IgD-negative memory B cell (primary cell): ENCODE measurements around the gene FKBP3. TPM values are rescaled to one million over a fixed set of nuclear protein-coding genes. Genes with fewer than 3 reads are reported as not detected.
"Not testable (repeated sequence)": the region's sequence is repeated elsewhere in the genome, so short reads cannot be mapped to it uniquely, and the experiment has no call there.

Experiments used
- H3K27ac Mint-ChIP-seq, 3 donors: one replicate each; pipeline ENCODE4 v1.8.0; 2020 to 2022; ENCODE audit warnings: mild to moderate bottlenecking in 3 of 3, mixed read lengths in 3 of 3, moderate library complexity in 1 of 3
- H3K27me3 Mint-ChIP-seq: one replicate; pipeline ENCODE4 v1.8.0; 2021; ENCODE audit warnings: mixed read lengths
- H3K36me3 Mint-ChIP-seq: one replicate; pipeline ENCODE4 v1.8.0; 2020; ENCODE audit warnings: mild to moderate bottlenecking, mixed read lengths
- H3K4me1 Mint-ChIP-seq, 3 donors: one replicate each; pipeline ENCODE4 v1.8.0; 2020 to 2022; ENCODE audit warnings: mixed read lengths in 3 of 3, mild to moderate bottlenecking in 1 of 3
- H3K4me3 Mint-ChIP-seq, 4 donors: one replicate each; pipeline ENCODE4 v1.8.0; 2020 to 2022; ENCODE audit warnings: mild to moderate bottlenecking in 4 of 4, mixed read lengths in 4 of 4, moderate library complexity in 3 of 4
- H3K9me3 Mint-ChIP-seq, 3 donors: one replicate each; pipeline ENCODE4 v1.8.0; 2020 to 2021; ENCODE audit warnings: mixed read lengths in 3 of 3, mild to moderate bottlenecking in 1 of 3
- polyA plus RNA-seq: library from polyadenylated mRNA; unstranded; fragments of 300-500 nt; fragmentation: Illumina TruSeq; gene quantifications from one replicate; pipeline ENCODE4 v1.2.3, GENCODE V29; 2021

FKBP3 gene
- polyA plus RNA-seq, 1 donor from 2014 or later, result 63.6 TPM

- Mint-ChIP-seq H3K27ac (peak overlapping the region; percentile 94 to 97 (median 97)), H3K4me1 (peaks cover 48 to 57% (median 51%) of the 10 kb centered on the region in 3 donors), H3K9me3 (no peaks in the 10 kb centered on the region), H3K27me3 (no peaks in the 10 kb centered on the region), H3K36me3 (peaks cover 3% of the 10 kb centered on the region), H3K4me3 (peak overlapping the region; percentile 93 to 99 (median 98))
These were observed 49.3 kb downstream of the FKBP3 start for GRCh38 chr14:45084946-45085346.

- Mint-ChIP-seq H3K36me3 (peaks cover 3% of the 10 kb centered on the region), H3K27me3 (no peaks in the 10 kb centered on the region), H3K27ac (peak within 1 kb of the TSS; percentile 94 to 97 (median 97)), H3K4me1 (peaks cover 41 to 49% (median 43%) of the 10 kb centered on the region in 3 donors), H3K4me3 (peak within 1 kb of the TSS; percentile 93 to 99 (median 98)), H3K9me3 (no peaks in the 10 kb centered on the region)
These were observed 50.1 kb downstream of the FKBP3 start, which contains the start of gene PRPF39 for GRCh38 chr14:45083976-45084722. PRPF39 (plus strand) TSS chr14:45084116; CDS start chr14:45095240, 11,124 bp downstream.

- peaks cover 3% of the 10 kb centered on the region for H3K36me3 Mint-ChIP-seq
- peak overlapping the region; percentile 93 to 99 (median 98) for H3K4me3 Mint-ChIP-seq
- H3K27me3 Mint-ChIP-seq, result no peaks in the 10 kb centered on the region
- peaks cover 35 to 43% (median 37%) of the 10 kb centered on the region in 3 donors for H3K4me1 Mint-ChIP-seq
- no peaks in the 10 kb centered on the region for H3K9me3 Mint-ChIP-seq
- peak overlapping the region; percentile 89 to 97 (median 97) for H3K27ac Mint-ChIP-seq
These were observed 50.7 kb downstream of the FKBP3 start for GRCh38 chr14:45083617-45083975.

DNA sequence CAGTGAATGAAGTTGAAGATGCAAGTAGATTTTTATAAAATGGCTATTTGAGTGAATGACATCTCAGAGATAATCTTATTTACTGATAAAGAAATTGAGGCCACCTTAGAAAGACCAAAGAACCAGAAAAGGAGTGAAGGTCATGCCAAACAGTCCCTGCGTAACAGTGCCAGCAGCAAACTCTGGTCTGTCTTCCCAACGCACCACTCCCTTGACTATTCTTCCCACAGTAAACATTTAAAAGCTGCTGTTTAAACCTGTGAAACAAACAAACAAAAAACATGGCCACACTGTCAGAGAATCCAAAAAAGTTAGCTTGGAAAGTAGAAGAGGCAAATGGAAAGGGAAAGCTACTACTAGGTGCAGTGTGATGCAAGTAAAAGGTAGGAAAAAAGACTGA lies 51.9 kb downstream of the FKBP3 start:
- Mint-ChIP-seq H3K4me1 (peaks cover 26 to 34% (median 29%) of the 10 kb centered on the region in 3 donors), H3K9me3 (no peaks in the 10 kb centered on the region), H3K36me3 (peaks cover 3% of the 10 kb centered on the region), H3K27me3 (no peaks in the 10 kb centered on the region), H3K27ac (peak overlapping the region in 2 of 3 donors; percentile 10 to 97), H3K4me3 (peak overlapping the region in 2 of 4 donors; percentile 12 to 72)

- peak overlapping the region in 1 of 3 donors; percentile 36 for H3K27ac Mint-ChIP-seq
- H3K36me3 Mint-ChIP-seq, H3K27me3 Mint-ChIP-seq, H3K9me3 Mint-ChIP-seq, H3K4me3 Mint-ChIP-seq: not testable (repeated sequence)
- peaks cover 16 to 21% (median 19%) of the 10 kb centered on the region in 3 donors for H3K4me1 Mint-ChIP-seq
These were observed 53.2 kb downstream of the FKBP3 start for GRCh38 chr14:45081096-45081495.

DNA sequence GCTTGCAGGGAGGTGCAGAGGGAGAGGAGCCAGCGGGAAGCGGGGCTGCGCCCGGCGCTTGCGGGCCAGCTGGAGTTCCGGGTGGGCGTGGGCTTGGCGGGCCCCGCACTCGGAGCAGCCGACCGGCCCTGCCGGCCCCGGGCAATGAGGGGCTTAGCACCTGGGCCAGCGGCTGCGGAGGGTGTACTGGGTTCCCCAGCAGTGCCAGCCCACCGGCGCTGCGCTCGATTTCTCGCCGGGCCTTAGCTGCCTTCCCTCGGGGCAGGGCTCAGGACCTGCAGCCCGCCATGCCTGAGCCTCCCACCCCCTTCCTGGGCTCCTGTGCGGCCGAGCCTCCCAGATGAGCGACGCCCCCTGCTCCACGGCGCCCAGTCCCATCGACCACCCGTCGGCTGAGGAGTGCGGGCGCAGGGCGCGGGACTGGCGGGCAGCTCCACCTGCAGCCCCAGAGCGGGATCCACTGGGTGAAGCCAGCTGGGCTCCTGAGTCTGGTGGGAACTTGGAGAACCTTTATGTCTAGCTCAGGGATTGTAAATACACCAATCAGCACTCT lies 53.8 kb downstream of the FKBP3 start:
- not testable (repeated sequence) for H3K27me3 Mint-ChIP-seq, H3K9me3 Mint-ChIP-seq, H3K36me3 Mint-ChIP-seq, H3K4me3 Mint-ChIP-seq, H3K27ac Mint-ChIP-seq
- H3K4me1 Mint-ChIP-seq, result peaks cover 13 to 17% (median 16%) of the 10 kb centered on the region in 3 donors

- Mint-ChIP-seq H3K27me3 (no peaks in the 10 kb centered on the region), H3K36me3 (no peaks in the 10 kb centered on the region), H3K27ac (no peak overlapping the region), H3K4me1 (peaks cover 0 to 7% (median 2%) of the 10 kb centered on the region in 3 donors), H3K9me3 (no peaks in the 10 kb centered on the region), H3K4me3 (peak overlapping the region in 1 of 4 donors; percentile 22)
These were observed 56.0 kb downstream of the FKBP3 start for GRCh38 chr14:45078323-45078722.

- Mint-ChIP-seq H3K4me3 (no peak overlapping the region), H3K4me1 (no peaks in the 10 kb centered on the region), H3K9me3 (no peaks in the 10 kb centered on the region), H3K27me3 (no peaks in the 10 kb centered on the region), H3K27ac (no peak overlapping the region), H3K36me3 (no peaks in the 10 kb centered on the region)
These were observed 60.9 kb downstream of the FKBP3 start for GRCh38 chr14:45073231-45073879.

GRCh38 chr14:45072126-45072525 lies 62.2 kb downstream of the FKBP3 start:
- H3K36me3 Mint-ChIP-seq, result no peaks in the 10 kb centered on the region
- no peaks in the 10 kb centered on the region for H3K27me3 Mint-ChIP-seq
- H3K27ac Mint-ChIP-seq, result no peak overlapping the region
- no peak overlapping the region for H3K4me3 Mint-ChIP-seq
- H3K9me3 Mint-ChIP-seq, result no peaks in the 10 kb centered on the region
- no peaks in the 10 kb centered on the region for H3K4me1 Mint-ChIP-seq

DNA sequence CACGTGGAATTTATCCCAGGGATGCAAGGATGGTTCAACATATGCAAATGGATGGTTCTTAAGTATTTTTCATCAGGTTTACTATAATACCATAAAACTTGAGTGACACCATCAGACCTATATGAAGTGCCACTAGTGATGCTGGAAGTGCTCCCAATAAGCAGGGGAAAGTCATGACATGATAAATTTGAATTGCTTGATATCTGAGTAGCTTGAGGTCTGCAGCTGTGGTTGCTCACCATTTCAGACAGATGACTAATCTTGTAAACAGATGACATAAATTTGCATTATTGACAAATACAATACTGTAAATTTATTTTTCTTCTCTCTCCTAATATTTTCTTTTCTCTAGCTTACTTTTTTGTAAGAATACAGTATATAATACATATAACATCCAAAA lies 64.1 kb downstream of the FKBP3 start:
- H3K4me1 Mint-ChIP-seq, result no peaks in the 10 kb centered on the region
- H3K4me3 Mint-ChIP-seq, result no peak overlapping the region
- H3K27me3 Mint-ChIP-seq, result no peaks in the 10 kb centered on the region
- no peak overlapping the region for H3K27ac Mint-ChIP-seq
- no peaks in the 10 kb centered on the region for H3K36me3 Mint-ChIP-seq
- no peaks in the 10 kb centered on the region for H3K9me3 Mint-ChIP-seq

DNA sequence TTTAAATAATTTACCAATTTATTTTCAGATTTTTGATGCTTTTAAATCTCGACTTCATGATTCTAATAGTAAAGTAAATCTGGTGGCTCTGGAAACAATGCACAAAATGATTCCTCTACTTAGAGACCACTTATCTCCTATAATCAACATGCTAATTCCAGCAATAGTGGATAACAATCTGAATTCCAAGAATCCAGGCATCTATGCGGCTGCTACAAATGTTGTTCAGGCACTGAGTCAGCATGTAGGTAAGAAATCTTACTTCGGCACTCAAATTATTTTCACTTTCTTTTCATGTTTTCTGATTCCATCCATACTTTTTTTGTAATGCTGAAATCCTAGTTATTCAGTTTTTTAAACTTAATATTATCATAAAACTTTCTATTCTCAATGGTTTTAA lies 65.9 kb downstream of the FKBP3 start:
- Mint-ChIP-seq H3K9me3 (no peaks in the 10 kb centered on the region), H3K27me3 (no peaks in the 10 kb centered on the region), H3K4me1 (peaks cover 0 to 2% (median 0%) of the 10 kb centered on the region in 3 donors), H3K4me3 (no peak overlapping the region), H3K27ac (no peak overlapping the region), H3K36me3 (peaks cover 5% of the 10 kb centered on the region)

DNA sequence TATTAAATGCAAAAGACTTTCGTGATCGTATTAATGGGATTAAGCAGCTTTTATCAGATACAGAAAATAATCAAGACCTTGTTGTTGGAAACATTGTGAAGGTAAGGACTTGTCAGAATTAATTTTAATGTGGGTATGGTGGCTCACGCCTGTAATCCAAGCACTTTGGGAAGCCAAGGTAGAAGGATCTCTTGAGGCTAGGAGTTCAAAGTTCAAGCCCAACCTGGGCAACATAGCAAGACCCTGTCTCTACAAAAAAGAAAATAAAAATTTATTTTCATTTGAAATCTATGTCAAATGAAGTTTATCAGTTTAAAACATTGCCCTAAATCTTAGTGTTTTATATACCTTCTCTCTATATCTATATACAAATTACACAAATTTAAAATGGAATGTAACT lies 67.6 kb downstream of the FKBP3 start:
- Mint-ChIP-seq H3K4me1 (peaks cover 0 to 2% (median 0%) of the 10 kb centered on the region in 3 donors), H3K27ac (no peak overlapping the region), H3K27me3 (no peaks in the 10 kb centered on the region), H3K9me3 (no peaks in the 10 kb centered on the region), H3K36me3 (peaks cover 9% of the 10 kb centered on the region), H3K4me3 (no peak overlapping the region)

GRCh38 chr14:45065956-45066355 lies 68.3 kb downstream of the FKBP3 start:
- no peaks in the 10 kb centered on the region for H3K9me3 Mint-ChIP-seq
- no peak overlapping the region for H3K4me3 Mint-ChIP-seq
- H3K4me1 Mint-ChIP-seq, result peaks cover 0 to 3% (median 2%) of the 10 kb centered on the region in 3 donors
- no peak overlapping the region for H3K27ac Mint-ChIP-seq
- H3K36me3 Mint-ChIP-seq, result peaks cover 9% of the 10 kb centered on the region
- no peaks in the 10 kb centered on the region for H3K27me3 Mint-ChIP-seq
